Activated naive CD8-positive, alpha-beta T cell treated with anti-CD3 and anti-CD28 coated beads, Interleukin-2, amount 50 U/mL, for 24 hours (primary cell): ENCODE results near the gene MTMR11.
"Not testable (repeated sequence)": the region's sequence is repeated elsewhere in the genome, so short reads cannot be mapped to it uniquely, and the experiment has no call there.

ENCODE experiments used
- ATAC-seq: fragments of 150-1000 bp; cut with Tn5 transposase; one replicate; pipeline ENCODE4 v1.10.0; 2021
- DNase-seq: peaks from one replicate; pipeline ENCODE4 v3.0.0; 2021
- H3K27ac Mint-ChIP-seq: one replicate; pipeline ENCODE4 v1.8.0; 2021; ENCODE audit warnings: mild to moderate bottlenecking, mixed read lengths
- H3K27me3 Mint-ChIP-seq: one replicate; pipeline ENCODE4 v1.8.0; 2021; ENCODE audit warnings: mixed read lengths
- H3K36me3 Mint-ChIP-seq: one replicate; pipeline ENCODE4 v1.8.0; 2021; ENCODE audit warnings: low read depth, mixed read lengths
- H3K4me1 Mint-ChIP-seq: one replicate; pipeline ENCODE4 v1.8.0; 2021; ENCODE audit warnings: mixed read lengths
- H3K4me3 Mint-ChIP-seq: one replicate; pipeline ENCODE4 v1.8.0; 2021; ENCODE audit warnings: mild to moderate bottlenecking, moderate library complexity, mixed read lengths
- H3K9me3 Mint-ChIP-seq: one replicate; pipeline ENCODE4 v1.8.0; 2021; ENCODE audit warnings: mixed read lengths

MTMR11 gene

GRCh38 chr1:149949911-149950310 lies 13.2 kb upstream of the MTMR11 start:
- H3K9me3 Mint-ChIP-seq: no peaks in the 10 kb centered on the region
- no peaks in the 10 kb centered on the region for H3K4me1 Mint-ChIP-seq
- no peaks in the 10 kb centered on the region for H3K27me3 Mint-ChIP-seq
- H3K27ac Mint-ChIP-seq: no peak overlapping the region
- peaks cover 41% of the 10 kb centered on the region for H3K36me3 Mint-ChIP-seq
- ATAC-seq: no peak
- no peak overlapping the region for H3K4me3 Mint-ChIP-seq
- DNase-seq: no peak

- H3K4me1 Mint-ChIP-seq: peaks cover 4% of the 10 kb centered on the region
- H3K4me3 Mint-ChIP-seq: no peak overlapping the region
- ATAC-seq: no peak
- peaks cover 28% of the 10 kb centered on the region for H3K36me3 Mint-ChIP-seq
- no peak for DNase-seq
- no peaks in the 10 kb centered on the region for H3K9me3 Mint-ChIP-seq
- H3K27ac Mint-ChIP-seq: no peak overlapping the region
- no peaks in the 10 kb centered on the region for H3K27me3 Mint-ChIP-seq
These were observed 8.5 kb upstream of the MTMR11 start for GRCh38 chr1:149945206-149945605.

- Mint-ChIP-seq H3K9me3 (no peaks in the 10 kb centered on the region), H3K27me3 (no peaks in the 10 kb centered on the region), H3K4me1 (peaks cover 21% of the 10 kb centered on the region), H3K27ac (no peak overlapping the region), H3K36me3 (peaks cover 22% of the 10 kb centered on the region), H3K4me3 (no peak overlapping the region)
- no peak for DNase-seq
- ATAC-seq: no peak
These were observed 6.2 kb upstream of the MTMR11 start for GRCh38 chr1:149942885-149943284.

GRCh38 chr1:149942207-149942606 lies 5.5 kb upstream of the MTMR11 start:
- Mint-ChIP-seq H3K27ac (no peak overlapping the region), H3K36me3 (peaks cover 17% of the 10 kb centered on the region), H3K4me1 (peaks cover 28% of the 10 kb centered on the region), H3K27me3 (no peaks in the 10 kb centered on the region), H3K4me3 (no peak overlapping the region), H3K9me3 (no peaks in the 10 kb centered on the region)
- ATAC-seq (no peak), DNase-seq (no peak)

GRCh38 chr1:149940427-149940826 lies 3.7 kb upstream of the MTMR11 start:
- Mint-ChIP-seq H3K36me3 (peaks cover 9% of the 10 kb centered on the region), H3K9me3 (no peaks in the 10 kb centered on the region), H3K4me3 (no peak overlapping the region), H3K4me1 (peaks cover 36% of the 10 kb centered on the region), H3K27me3 (no peaks in the 10 kb centered on the region), H3K27ac (no peak overlapping the region)
- ATAC-seq: no peak
- DNase-seq: no peak

- not testable (repeated sequence) for H3K9me3 Mint-ChIP-seq, H3K27me3 Mint-ChIP-seq, ATAC-seq, DNase-seq, H3K4me3 Mint-ChIP-seq, H3K36me3 Mint-ChIP-seq
- Mint-ChIP-seq H3K27ac (peak overlapping the region; percentile 79), H3K4me1 (peaks cover 36% of the 10 kb centered on the region)
These were observed 2.0 kb upstream of the MTMR11 start for GRCh38 chr1:149938668-149939003.

GRCh38 chr1:149937759-149938158 lies 1.1 kb upstream of the MTMR11 start:
- peak; percentile 74 for ATAC-seq

GRCh38 chr1:149936992-149937705 lies 470 bp upstream of the MTMR11 start:
- ATAC-seq (no peak), DNase-seq (no peak)
- no peaks in the 10 kb centered on the region for H3K27me3 Mint-ChIP-seq
- peak overlapping the region; percentile 43 for H3K27ac Mint-ChIP-seq
- H3K4me3 Mint-ChIP-seq: peak overlapping the region; percentile 49
- peaks cover 33% of the 10 kb centered on the region for H3K4me1 Mint-ChIP-seq
- H3K9me3 Mint-ChIP-seq: no peaks in the 10 kb centered on the region
- H3K36me3 Mint-ChIP-seq: no peaks in the 10 kb centered on the region

More at GRCh38 chr1:149937759-149938158, 1.1 kb upstream of the MTMR11 start:
- peak overlapping the region; percentile 49 for H3K4me3 Mint-ChIP-seq
- peak overlapping the region; percentile 43 for H3K27ac Mint-ChIP-seq
- H3K27me3 Mint-ChIP-seq: no peaks in the 10 kb centered on the region
- H3K36me3 Mint-ChIP-seq: no peaks in the 10 kb centered on the region
- H3K4me1 Mint-ChIP-seq: peaks cover 33% of the 10 kb centered on the region
- H3K9me3 Mint-ChIP-seq: no peaks in the 10 kb centered on the region
- no peak for DNase-seq

GRCh38 chr1:149934356-149934755 lies 2.3 kb downstream of the MTMR11 start:
- H3K4me3 Mint-ChIP-seq: no peak overlapping the region
- no peak overlapping the region for H3K27ac Mint-ChIP-seq
- ATAC-seq (no peak), DNase-seq (no peak)
- H3K36me3 Mint-ChIP-seq: no peaks in the 10 kb centered on the region
- H3K27me3 Mint-ChIP-seq: no peaks in the 10 kb centered on the region
- H3K9me3 Mint-ChIP-seq: no peaks in the 10 kb centered on the region
- H3K4me1 Mint-ChIP-seq: peaks cover 41% of the 10 kb centered on the region

- H3K4me1 Mint-ChIP-seq: peaks cover 41% of the 10 kb centered on the region
- no peak overlapping the region for H3K27ac Mint-ChIP-seq
- no peak overlapping the region for H3K4me3 Mint-ChIP-seq
- DNase-seq (no peak), ATAC-seq (no peak)
- H3K9me3 Mint-ChIP-seq: no peaks in the 10 kb centered on the region
- no peaks in the 10 kb centered on the region for H3K27me3 Mint-ChIP-seq
- H3K36me3 Mint-ChIP-seq: no peaks in the 10 kb centered on the region
These were observed 3.5 kb downstream of the MTMR11 start for GRCh38 chr1:149933208-149933607.

- DNase-seq: no peak
- no peak for ATAC-seq
- Mint-ChIP-seq H3K27ac (no peak overlapping the region), H3K9me3 (no peaks in the 10 kb centered on the region), H3K27me3 (no peaks in the 10 kb centered on the region), H3K4me1 (peaks cover 39% of the 10 kb centered on the region), H3K4me3 (no peak overlapping the region), H3K36me3 (peaks cover 4% of the 10 kb centered on the region)
These were observed 4.2 kb downstream of the MTMR11 start for GRCh38 chr1:149932474-149932873.

GRCh38 chr1:149931212-149931790 lies 5.4 kb downstream of the MTMR11 start:
- Mint-ChIP-seq H3K4me3 (no peak overlapping the region), H3K4me1 (peaks cover 36% of the 10 kb centered on the region), H3K9me3 (no peaks in the 10 kb centered on the region), H3K27me3 (no peaks in the 10 kb centered on the region), H3K36me3 (peaks cover 10% of the 10 kb centered on the region), H3K27ac (no peak overlapping the region)
- no peak for DNase-seq
- no peak for ATAC-seq

GRCh38 chr1:149929856-149930255 lies 6.8 kb downstream of the MTMR11 start:
- H3K27ac Mint-ChIP-seq: no peak overlapping the region
- H3K9me3 Mint-ChIP-seq: no peaks in the 10 kb centered on the region
- DNase-seq (no peak), ATAC-seq (no peak)
- H3K36me3 Mint-ChIP-seq: peaks cover 23% of the 10 kb centered on the region
- H3K4me1 Mint-ChIP-seq: peaks cover 47% of the 10 kb centered on the region
- no peaks in the 10 kb centered on the region for H3K27me3 Mint-ChIP-seq
- H3K4me3 Mint-ChIP-seq: no peak overlapping the region

- no peak for ATAC-seq
- H3K27ac Mint-ChIP-seq: peak overlapping the region; percentile 93
- H3K36me3 Mint-ChIP-seq: peaks cover 38% of the 10 kb centered on the region
- no peak for DNase-seq
- H3K4me3 Mint-ChIP-seq: peak overlapping the region; percentile 96
- no peaks in the 10 kb centered on the region for H3K27me3 Mint-ChIP-seq
- no peaks in the 10 kb centered on the region for H3K9me3 Mint-ChIP-seq
- peaks cover 55% of the 10 kb centered on the region for H3K4me1 Mint-ChIP-seq
These were observed 8.3 kb downstream of the MTMR11 start for GRCh38 chr1:149928401-149928724.

GRCh38 chr1:149927563-149928400 lies 8.9 kb downstream of the MTMR11 start, which contains the start of gene SF3B4:
TSS of gene SF3B4 (minus strand) at chr1:149927803. CDS start at chr1:149927759, 44 bp downstream.
- ATAC-seq (peak; percentile 96), DNase-seq (peak; percentile 95)
- Mint-ChIP-seq H3K9me3 (no peaks in the 10 kb centered on the region), H3K4me1 (peaks cover 57% of the 10 kb centered on the region), H3K27me3 (no peaks in the 10 kb centered on the region), H3K36me3 (peaks cover 44% of the 10 kb centered on the region), H3K4me3 (peak within 1 kb of the TSS; percentile 96), H3K27ac (peak within 1 kb of the TSS; percentile 93)
